ENCODE measurements around the gene MEST.

- no peak for TF ChIP-seq CTCF (conservative IDR thresholded peaks at IDR 0.05 in 1 of 2, IDR thresholded peaks at IDR 0.05 in 1 of 2; ENCODE audit: low read depth in 1 of 2, low read length in 2 of 2)
- TF ChIP-seq EZH2 (IDR thresholded peaks at IDR 0.05; ENCODE audit: low read length, missing control alignments), result no peak
Observed at GRCh38 chr7:130452951-130453350, 38.9 kb upstream of the MEST start.
